Mesendoderm (in vitro differentiated cells): ENCODE results near the gene IQGAP2.

Experiments used
- DNase-seq: peaks from one replicate; pipeline ENCODE4 v3.0.0; 2013
- H2AK5ac ChIP-seq: 2 replicates; pipeline ENCODE4 v1.6.1; 2013; ENCODE audit warnings: low read length, inconsistent platforms
- H2BK120ac ChIP-seq: 2 replicates; pipeline ENCODE4 v1.6.1; 2013; ENCODE audit warnings: low read depth, mild to moderate bottlenecking, low read length, moderate library complexity, mixed read lengths
- H2BK15ac ChIP-seq: replicated peaks from 2 replicates; pipeline ENCODE4 v1.6.1; 2013; ENCODE audit warnings: low read depth, mild to moderate bottlenecking, moderate library complexity
- H2BK5ac ChIP-seq: 2 replicates; pipeline ENCODE4 v1.6.1; 2013; ENCODE audit warnings: low read length, inconsistent platforms
- H3K18ac ChIP-seq: 2 replicates; pipeline ENCODE4 v1.6.1; 2013; ENCODE audit warnings: mild to moderate bottlenecking, low read length, mixed read lengths
- H3K23ac ChIP-seq: one replicate; pipeline ENCODE4 v1.6.1; 2013; ENCODE audit warnings: low read length
- H3K27ac ChIP-seq: 2 replicates; pipeline ENCODE4 v1.5.1; 2013; ENCODE audit warnings: low read depth, mild to moderate bottlenecking, inconsistent platforms, low read length, moderate library complexity
- H3K27me3 ChIP-seq: 2 replicates; pipeline ENCODE4 v1.6.1; 2013; ENCODE audit warnings: low read length, control low read depth, mild to moderate bottlenecking, inconsistent platforms; ENCODE audit not compliant: insufficient read depth, poor library complexity
- H3K36me3 ChIP-seq: 2 replicates; pipeline ENCODE4 v1.6.1; 2013; ENCODE audit warnings: low read length, inconsistent platforms; ENCODE audit not compliant: control insufficient read depth, insufficient read depth
- H3K4ac ChIP-seq: one replicate; pipeline ENCODE4 v1.6.1; 2013; ENCODE audit warnings: low read depth, mild to moderate bottlenecking, low read length, moderate library complexity
- H3K4me1 ChIP-seq: 2 replicates; pipeline ENCODE4 v1.6.1; 2013; ENCODE audit warnings: low read depth, low read length, inconsistent platforms; ENCODE audit not compliant: control insufficient read depth
- H3K4me2 ChIP-seq: 2 replicates; pipeline ENCODE4 v1.6.1; 2013; ENCODE audit warnings: low read length
- H3K4me3 ChIP-seq: 2 replicates; pipeline ENCODE4 v1.5.1; 2013; ENCODE audit warnings: mild to moderate bottlenecking, low read length
- H3K56ac ChIP-seq: one replicate; pipeline ENCODE4 v1.6.1; 2013; ENCODE audit warnings: low read length
- H3K79me1 ChIP-seq: 2 replicates; pipeline ENCODE4 v1.6.1; 2013; ENCODE audit warnings: low read length, inconsistent platforms
- H3K79me2 ChIP-seq: 2 replicates; pipeline ENCODE4 v1.6.1; 2013; ENCODE audit warnings: mild to moderate bottlenecking, low read length; ENCODE audit not compliant: control insufficient read depth, insufficient read depth
- H3K9ac ChIP-seq: 2 replicates; pipeline ENCODE4 v1.6.1; 2013; ENCODE audit warnings: low read length, inconsistent platforms
- H4K5ac ChIP-seq: one replicate; pipeline ENCODE4 v1.6.1; 2013; ENCODE audit warnings: low read length
- H4K8ac ChIP-seq: one replicate; pipeline ENCODE4 v1.6.1; 2013; ENCODE audit warnings: low read depth, mild to moderate bottlenecking, control low read depth, low read length, moderate library complexity
- WGBS: extraction: QIAGEN DNeasy Blood & Tissue Kit; methylation state at CpG from one replicate; pipeline ENCODE4 v1.1.7; 2013; ENCODE audit warnings: low lambda C conversion rate, missing lambda C conversion rate; ENCODE audit not compliant: insufficient coverage; ENCODE audit errors: extremely low coverage; 5-methylcytosine and 5-hydroxymethylcytosine counted together

The IQGAP2 gene

GRCh38 chr5:76489877-76490688 is 87.0 kb downstream of the IQGAP2 start:
- H4K5ac ChIP-seq: no peak overlapping the region
- no peak overlapping the region for H3K9ac ChIP-seq
- peaks cover 15% of the 10 kb centered on the region for H3K4me1 ChIP-seq
- no CpG with 5 or more reads among the region's 7 CpGs for WGBS
- no peaks in the 10 kb centered on the region for H3K79me2 ChIP-seq
- H3K27me3 ChIP-seq: no peaks in the 10 kb centered on the region
- DNase-seq: peak; percentile 36
- H2AK5ac ChIP-seq: no peak overlapping the region
- H3K23ac ChIP-seq: no peak overlapping the region
- H3K18ac ChIP-seq: no peak overlapping the region
- no peak overlapping the region for H3K4me2 ChIP-seq
- H3K36me3 ChIP-seq: no peaks in the 10 kb centered on the region
- peaks cover 2% of the 10 kb centered on the region for H3K79me1 ChIP-seq
- no peak overlapping the region for H3K27ac ChIP-seq
- H2BK5ac ChIP-seq: no peak overlapping the region
- H2BK120ac ChIP-seq: no peak overlapping the region
- H2BK15ac ChIP-seq: no peak overlapping the region
- no peak overlapping the region for H4K8ac ChIP-seq
- H3K4me3 ChIP-seq: no peak overlapping the region
- H3K56ac ChIP-seq: no peak overlapping the region
- no peak overlapping the region for H3K4ac ChIP-seq

DNA sequence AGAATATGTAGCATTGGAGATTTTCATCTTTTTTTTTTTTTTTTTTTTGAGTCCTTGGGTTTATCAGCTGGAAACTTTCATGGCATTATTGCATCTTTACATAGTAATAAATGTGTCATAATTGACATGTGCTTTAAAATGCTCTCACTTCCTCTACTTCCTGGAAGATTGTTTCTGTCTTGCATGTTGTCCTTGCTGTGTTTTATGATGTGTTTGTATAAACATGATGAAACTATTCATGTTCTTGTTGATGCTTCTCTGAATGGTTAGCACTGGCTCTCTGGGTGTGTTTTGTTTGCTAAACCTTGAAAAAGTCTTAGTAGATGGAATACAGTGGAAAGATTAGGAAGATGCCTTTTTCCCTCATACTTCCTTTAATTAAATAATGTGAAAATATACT is 87.9 kb downstream of the IQGAP2 start:
- no peak overlapping the region for H2BK120ac ChIP-seq
- no peak overlapping the region for H3K56ac ChIP-seq
- H4K8ac ChIP-seq: no peak overlapping the region
- peaks cover 15% of the 10 kb centered on the region for H3K4me1 ChIP-seq
- H2AK5ac ChIP-seq: no peak overlapping the region
- H3K27ac ChIP-seq: no peak overlapping the region
- H3K18ac ChIP-seq: no peak overlapping the region
- no peaks in the 10 kb centered on the region for H3K36me3 ChIP-seq
- H3K4ac ChIP-seq: no peak overlapping the region
- no peak overlapping the region for H3K4me2 ChIP-seq
- no peak for DNase-seq
- H3K9ac ChIP-seq: no peak overlapping the region
- peaks cover 2% of the 10 kb centered on the region for H3K79me1 ChIP-seq
- H2BK5ac ChIP-seq: no peak overlapping the region
- no peak overlapping the region for H2BK15ac ChIP-seq
- H3K27me3 ChIP-seq: no peaks in the 10 kb centered on the region
- no peak overlapping the region for H3K23ac ChIP-seq
- no peak overlapping the region for H3K4me3 ChIP-seq
- no peak overlapping the region for H4K5ac ChIP-seq
- no peaks in the 10 kb centered on the region for H3K79me2 ChIP-seq

DNA sequence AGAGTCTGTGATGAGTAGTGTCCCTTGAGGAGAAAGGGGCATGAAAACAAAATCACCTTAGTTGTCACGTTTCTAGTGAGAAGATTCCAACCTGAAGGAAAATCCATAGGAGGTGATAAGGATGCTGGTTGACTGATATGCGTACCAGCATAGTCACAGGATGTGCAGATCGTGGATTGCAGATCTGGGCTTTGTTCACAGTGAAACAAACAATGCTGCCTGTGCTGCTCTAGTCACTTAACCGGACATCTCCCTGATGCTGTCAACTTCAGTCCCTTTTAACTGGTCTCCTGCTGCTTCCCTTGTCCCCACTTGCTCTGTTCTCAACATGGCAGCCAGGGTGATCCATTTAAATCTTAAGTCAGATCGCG is 89.7 kb downstream of the IQGAP2 start:
- H3K18ac ChIP-seq: no peak overlapping the region
- no peak overlapping the region for H4K8ac ChIP-seq
- H3K79me2 ChIP-seq: no peaks in the 10 kb centered on the region
- H3K56ac ChIP-seq: peak overlapping the region; percentile 51
- peaks cover 15% of the 10 kb centered on the region for H3K4me1 ChIP-seq
- H3K9ac ChIP-seq: no peak overlapping the region
- no peak overlapping the region for H2BK120ac ChIP-seq
- no peak overlapping the region for H4K5ac ChIP-seq
- no CpG with 5 or more reads among the region's 6 CpGs for WGBS
- no peak overlapping the region for H2AK5ac ChIP-seq
- H2BK5ac ChIP-seq: no peak overlapping the region
- no peak overlapping the region for H3K23ac ChIP-seq
- H3K27ac ChIP-seq: no peak overlapping the region
- no peak overlapping the region for H3K4me3 ChIP-seq
- DNase-seq: peak; percentile 67
- no peaks in the 10 kb centered on the region for H3K36me3 ChIP-seq
- H3K79me1 ChIP-seq: peaks cover 2% of the 10 kb centered on the region
- H3K27me3 ChIP-seq: no peaks in the 10 kb centered on the region
- no peak overlapping the region for H2BK15ac ChIP-seq
- no peak overlapping the region for H3K4ac ChIP-seq
- H3K4me2 ChIP-seq: no peak overlapping the region

GRCh38 chr5:76493190-76493837 is 90.2 kb downstream of the IQGAP2 start:
- Histone ChIP-seq H3K4me3 (no peak overlapping the region), H2BK5ac (no peak overlapping the region), H3K23ac (no peak overlapping the region), H3K4me2 (no peak overlapping the region), H3K4me1 (peaks cover 15% of the 10 kb centered on the region), H2BK15ac (no peak overlapping the region), H3K18ac (no peak overlapping the region), H3K27ac (no peak overlapping the region), H3K79me2 (no peaks in the 10 kb centered on the region), H3K36me3 (no peaks in the 10 kb centered on the region), H2BK120ac (no peak overlapping the region), H4K5ac (no peak overlapping the region), H3K79me1 (peaks cover 2% of the 10 kb centered on the region), H4K8ac (no peak overlapping the region), H3K56ac (peak overlapping the region; percentile 51), H3K9ac (no peak overlapping the region), H2AK5ac (no peak overlapping the region), H3K27me3 (no peaks in the 10 kb centered on the region), H3K4ac (peak overlapping the region; percentile 17)
- no peak for DNase-seq
- WGBS: no CpG with 5 or more reads among the region's 8 CpGs

GRCh38 chr5:76494201-76494600 is 91.1 kb downstream of the IQGAP2 start:
- Histone ChIP-seq H3K4me3 (no peak overlapping the region), H3K27me3 (no peaks in the 10 kb centered on the region), H3K18ac (no peak overlapping the region), H3K27ac (no peak overlapping the region), H3K9ac (no peak overlapping the region), H3K4me2 (no peak overlapping the region), H2BK120ac (no peak overlapping the region), H3K79me1 (peaks cover 2% of the 10 kb centered on the region), H3K36me3 (no peaks in the 10 kb centered on the region), H3K79me2 (no peaks in the 10 kb centered on the region), H2AK5ac (no peak overlapping the region), H4K5ac (no peak overlapping the region), H3K4ac (no peak overlapping the region), H3K4me1 (peaks cover 15% of the 10 kb centered on the region), H4K8ac (no peak overlapping the region), H3K23ac (no peak overlapping the region), H2BK5ac (no peak overlapping the region), H2BK15ac (no peak overlapping the region), H3K56ac (no peak overlapping the region)
- WGBS: no CpG with 5 or more reads among the region's 4 CpGs
- DNase-seq: no peak
